Ovary (tissue), 3 donors: ENCODE measurements around the gene PITPNC1.

Source experiments
- POLR2A ChIP-seq: fragments of 450-650 bp; IDR thresholded peaks from one replicate; pipeline ENCODE4 v1.6.1; 2017; ENCODE audit warnings: antibody characterized with exemption, mild to moderate bottlenecking, moderate library complexity
- TF ChIP-seq, protein P1 (sequence below), 3 donors: fragments of 450-650 bp in 2 of 3; fragments of 200-600 bp in 1 of 3; IDR thresholded peaks; one replicate each; pipeline versions ENCODE4 v1.5.1 to v1.8.0; 2016 to 2022; ENCODE audit warnings: antibody characterized with exemption in 3 of 3, mild to moderate bottlenecking in 1 of 3
- donor health status: DM: no; HTN: no; CAD: no.

DNA sequence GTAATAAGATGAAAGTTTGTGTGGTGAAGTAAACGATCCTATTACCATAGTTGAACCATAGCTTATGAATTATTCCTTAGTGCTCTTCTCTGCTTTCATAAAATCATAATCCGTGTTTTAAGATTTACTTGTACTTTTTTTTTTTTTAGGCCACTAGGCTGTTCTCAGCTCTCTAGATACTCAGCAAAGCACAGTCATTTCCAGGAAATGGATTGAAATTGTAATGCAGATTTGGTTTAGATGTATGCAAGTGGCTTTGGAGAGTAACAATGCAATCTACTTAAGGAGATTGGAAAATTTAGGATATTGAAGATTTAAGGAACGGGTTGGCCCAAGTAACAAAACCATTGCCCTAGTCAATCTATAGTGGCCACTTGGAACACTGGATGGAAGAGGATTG is 125.1 kb downstream of the PITPNC1 start:
- TF ChIP-seq, protein P1, sequence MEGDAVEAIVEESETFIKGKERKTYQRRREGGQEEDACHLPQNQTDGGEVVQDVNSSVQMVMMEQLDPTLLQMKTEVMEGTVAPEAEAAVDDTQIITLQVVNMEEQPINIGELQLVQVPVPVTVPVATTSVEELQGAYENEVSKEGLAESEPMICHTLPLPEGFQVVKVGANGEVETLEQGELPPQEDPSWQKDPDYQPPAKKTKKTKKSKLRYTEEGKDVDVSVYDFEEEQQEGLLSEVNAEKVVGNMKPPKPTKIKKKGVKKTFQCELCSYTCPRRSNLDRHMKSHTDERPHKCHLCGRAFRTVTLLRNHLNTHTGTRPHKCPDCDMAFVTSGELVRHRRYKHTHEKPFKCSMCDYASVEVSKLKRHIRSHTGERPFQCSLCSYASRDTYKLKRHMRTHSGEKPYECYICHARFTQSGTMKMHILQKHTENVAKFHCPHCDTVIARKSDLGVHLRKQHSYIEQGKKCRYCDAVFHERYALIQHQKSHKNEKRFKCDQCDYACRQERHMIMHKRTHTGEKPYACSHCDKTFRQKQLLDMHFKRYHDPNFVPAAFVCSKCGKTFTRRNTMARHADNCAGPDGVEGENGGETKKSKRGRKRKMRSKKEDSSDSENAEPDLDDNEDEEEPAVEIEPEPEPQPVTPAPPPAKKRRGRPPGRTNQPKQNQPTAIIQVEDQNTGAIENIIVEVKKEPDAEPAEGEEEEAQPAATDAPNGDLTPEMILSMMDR (IDR thresholded peaks at IDR 0.05), result no peak
- TF ChIP-seq POLR2A, result no peak
